IPS-18a (cell line): ENCODE measurements around the gene UCN3.

Experiments used
- H3K27ac ChIP-seq: one replicate; pipeline ENCODE4 v1.5.1; 2013; ENCODE audit warnings: low read length
- H3K27me3 ChIP-seq: one replicate; pipeline ENCODE4 v1.6.1; 2013; ENCODE audit warnings: mild to moderate bottlenecking, low read length; ENCODE audit not compliant: control insufficient read depth, insufficient read depth
- H3K36me3 ChIP-seq: one replicate; pipeline ENCODE4 v1.6.1; 2013; ENCODE audit warnings: low read depth, low read length; ENCODE audit not compliant: control insufficient read depth
- H3K4me1 ChIP-seq: one replicate; pipeline ENCODE4 v1.6.1; 2013; ENCODE audit warnings: low read depth, low read length; ENCODE audit not compliant: control insufficient read depth
- H3K4me3 ChIP-seq: one replicate; pipeline ENCODE4 v1.5.1; 2013; ENCODE audit warnings: low read length
- H3K9ac ChIP-seq: one replicate; pipeline ENCODE4 v1.6.1; 2013; ENCODE audit warnings: mild to moderate bottlenecking, low read length, moderate library complexity
- H3K9me3 ChIP-seq: one replicate; pipeline ENCODE4 v1.6.1; 2013; ENCODE audit warnings: low read depth, low read length; ENCODE audit not compliant: control insufficient read depth

UCN3 gene

DNA sequence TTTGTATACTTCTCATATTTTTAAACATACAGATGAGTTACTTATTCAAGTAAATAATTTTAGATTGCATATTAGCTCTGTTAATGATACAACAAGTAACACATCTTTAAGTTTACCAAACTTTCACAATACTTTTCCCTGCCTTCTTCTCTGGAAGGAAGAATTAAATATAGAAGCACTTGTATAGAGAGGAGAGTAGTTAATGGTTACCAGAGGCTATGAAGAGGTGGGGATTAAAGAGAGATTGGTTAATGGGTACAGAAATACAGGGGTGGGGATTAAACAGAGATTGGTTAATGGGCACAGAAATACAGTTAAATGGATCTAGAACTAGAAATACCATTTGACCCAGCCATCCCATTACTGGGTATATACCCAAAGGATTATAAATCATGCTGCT lies 20.0 kb upstream of the UCN3 start:
- Histone ChIP-seq H3K4me3 (no peak overlapping the region), H3K27ac (no peak overlapping the region), H3K4me1 (no peaks in the 10 kb centered on the region), H3K9ac (no peak overlapping the region), H3K36me3 (no peaks in the 10 kb centered on the region), H3K9me3 (no peaks in the 10 kb centered on the region), H3K27me3 (no peaks in the 10 kb centered on the region)

DNA sequence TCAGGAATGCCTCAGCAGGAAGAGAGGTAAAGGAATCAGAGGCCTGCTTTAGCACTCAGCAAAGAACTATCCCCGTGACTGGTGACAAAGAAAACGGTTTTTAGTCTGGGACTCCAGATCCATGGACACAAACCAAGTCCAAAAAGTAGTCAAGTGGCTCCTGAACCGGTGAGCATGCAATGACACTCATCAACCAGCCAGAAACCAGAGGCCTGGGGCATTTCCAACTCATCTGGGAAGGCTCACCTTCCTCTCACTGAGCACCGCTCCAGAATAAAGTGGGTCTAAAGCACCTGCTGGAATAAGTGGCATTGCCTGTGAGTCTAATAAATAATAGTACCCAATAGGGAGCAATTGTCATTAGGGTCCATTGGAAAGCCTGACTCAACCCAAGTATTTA lies 17.9 kb upstream of the UCN3 start:
- Histone ChIP-seq H3K9me3 (no peaks in the 10 kb centered on the region), H3K4me1 (no peaks in the 10 kb centered on the region), H3K27ac (no peak overlapping the region), H3K9ac (no peak overlapping the region), H3K4me3 (no peak overlapping the region), H3K36me3 (no peaks in the 10 kb centered on the region), H3K27me3 (no peaks in the 10 kb centered on the region)

DNA sequence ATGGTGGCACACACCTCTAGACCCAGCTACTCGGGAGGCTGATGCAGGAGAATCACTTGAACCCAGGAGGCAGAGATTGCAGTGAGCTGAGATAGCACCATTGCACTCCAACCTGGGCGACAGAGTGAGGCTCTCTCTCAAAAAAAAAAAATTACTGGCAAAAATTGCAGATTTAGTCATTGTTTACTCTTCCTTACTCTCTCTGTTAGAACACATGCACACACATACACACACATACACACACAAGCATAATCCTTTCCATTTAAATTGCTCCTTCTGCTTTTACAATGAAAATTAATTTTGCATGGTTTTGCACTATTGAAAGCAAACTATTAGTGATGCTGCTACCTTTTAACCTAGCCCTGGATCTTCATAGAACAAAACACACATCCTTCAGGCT lies 15.4 kb upstream of the UCN3 start:
- Histone ChIP-seq H3K27me3 (no peaks in the 10 kb centered on the region), H3K4me1 (no peaks in the 10 kb centered on the region), H3K9me3 (no peaks in the 10 kb centered on the region), H3K4me3 (no peak overlapping the region), H3K27ac (no peak overlapping the region), H3K36me3 (no peaks in the 10 kb centered on the region), H3K9ac (no peak overlapping the region)

DNA sequence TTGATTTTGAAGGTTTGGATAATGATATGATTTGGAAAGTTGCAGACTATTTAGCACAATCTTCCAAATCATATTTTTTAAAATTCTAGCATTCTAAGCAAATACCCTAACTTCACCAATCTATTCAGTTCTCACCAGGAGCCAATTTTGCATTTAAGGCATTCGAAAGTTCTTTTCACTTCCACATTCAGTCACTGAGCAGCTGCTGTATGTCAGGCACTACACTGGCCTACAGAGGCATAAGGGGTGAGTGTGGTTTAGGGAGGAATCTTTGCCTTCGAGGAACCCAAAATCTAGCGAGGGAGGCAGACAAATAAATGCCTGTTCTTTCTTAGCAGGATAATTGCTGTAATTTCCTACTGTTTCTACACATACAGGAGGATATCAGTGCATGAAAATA lies 10.7 kb upstream of the UCN3 start:
- H3K27ac ChIP-seq = no peak overlapping the region

DNA sequence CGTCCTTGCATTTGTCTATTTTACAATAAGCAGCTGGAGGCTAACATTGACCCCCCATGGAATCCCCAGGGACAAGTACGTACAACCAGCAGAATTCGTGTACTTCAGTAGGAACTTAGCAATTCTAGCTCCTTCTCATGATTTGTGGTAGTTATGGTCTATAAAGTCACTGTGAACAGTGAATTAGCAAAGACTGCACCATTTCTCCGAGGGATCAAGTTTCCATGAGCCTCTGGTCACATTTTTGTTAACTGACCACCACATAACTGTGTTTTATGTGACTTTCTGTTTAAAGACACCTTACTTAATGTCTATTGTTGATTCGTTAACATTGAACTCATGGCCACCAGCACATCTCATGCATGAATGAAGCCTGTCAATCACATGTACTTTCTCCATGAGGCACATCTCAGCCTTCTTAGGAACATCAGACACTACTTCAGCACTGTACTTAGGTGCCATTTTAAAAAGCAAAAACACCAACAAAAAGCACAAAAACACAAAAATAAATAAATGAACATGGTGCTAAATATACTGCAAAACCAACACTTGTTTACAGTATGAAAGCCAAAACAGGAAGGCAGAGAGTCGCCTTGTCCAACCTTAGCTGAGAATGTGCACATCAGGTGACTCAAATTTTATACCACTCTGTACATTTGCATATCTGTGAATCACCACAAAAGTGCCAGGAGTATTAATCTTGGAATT lies 9.0 kb upstream of the UCN3 start:
- Histone ChIP-seq H3K4me3 (no peak overlapping the region), H3K36me3 (no peaks in the 10 kb centered on the region), H3K4me1 (no peaks in the 10 kb centered on the region), H3K9ac (no peak overlapping the region), H3K27ac (no peak overlapping the region), H3K9me3 (no peaks in the 10 kb centered on the region), H3K27me3 (no peaks in the 10 kb centered on the region)

More for the DNA sequence above, 10.7 kb upstream of the UCN3 start:
- Histone ChIP-seq H3K36me3 (no peaks in the 10 kb centered on the region), H3K4me1 (no peaks in the 10 kb centered on the region), H3K9me3 (no peaks in the 10 kb centered on the region), H3K4me3 (no peak overlapping the region), H3K27me3 (no peaks in the 10 kb centered on the region), H3K9ac (no peak overlapping the region)

DNA sequence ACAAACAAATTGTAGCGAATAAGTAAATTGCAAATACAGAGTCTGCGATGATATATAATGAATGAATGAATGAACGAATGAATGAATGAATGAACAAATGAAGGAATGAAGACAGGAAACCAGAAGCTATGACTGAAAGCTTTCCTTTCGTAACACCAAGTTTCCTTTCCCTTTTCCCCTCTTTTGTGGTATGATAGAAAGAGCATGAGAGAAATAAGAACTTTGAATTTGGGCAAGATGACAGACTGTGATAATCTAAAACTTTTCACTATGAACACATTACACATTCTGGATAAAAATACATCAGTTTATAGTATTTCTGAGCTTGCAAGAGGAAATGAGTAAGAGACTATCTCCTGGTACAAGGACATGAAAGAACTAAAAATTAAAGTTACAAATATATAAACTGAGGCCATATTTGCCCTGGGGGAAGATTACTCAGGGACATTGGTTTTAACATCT lies 8.4 kb upstream of the UCN3 start:
- no peaks in the 10 kb centered on the region for H3K9me3 ChIP-seq
- H3K27me3 ChIP-seq = no peaks in the 10 kb centered on the region
- H3K36me3 ChIP-seq = no peaks in the 10 kb centered on the region
- H3K9ac ChIP-seq = no peak overlapping the region
- H3K4me3 ChIP-seq = no peak overlapping the region
- H3K27ac ChIP-seq = no peak overlapping the region
- no peaks in the 10 kb centered on the region for H3K4me1 ChIP-seq

DNA sequence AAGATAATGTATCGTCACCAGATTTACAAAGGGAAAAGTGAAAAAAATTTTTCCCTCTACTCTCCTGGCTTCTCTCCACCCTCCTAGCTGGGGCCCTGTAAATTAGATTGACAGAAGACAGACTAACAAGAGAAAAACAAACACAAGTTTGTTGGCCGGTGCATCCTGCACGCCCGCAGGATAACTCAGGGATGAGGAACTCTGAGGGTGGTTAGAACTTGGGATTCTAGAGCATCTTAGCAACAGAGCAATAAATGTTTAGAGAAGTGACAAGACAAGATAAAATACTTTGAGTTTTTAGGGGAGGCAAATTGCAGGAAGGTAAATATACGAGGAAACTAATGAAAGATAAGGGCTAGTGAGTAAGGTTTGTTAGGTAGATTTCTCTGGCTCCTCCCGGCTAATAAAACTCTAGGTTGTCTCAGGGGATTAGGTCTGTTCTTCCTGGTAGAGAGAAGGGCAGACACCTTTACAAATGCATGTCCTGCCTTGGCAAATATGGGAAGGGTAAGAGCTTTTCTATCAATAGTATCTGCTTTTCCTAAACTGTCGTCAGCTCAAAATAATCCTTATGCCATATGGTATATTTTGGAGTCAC lies 4.3 kb upstream of the UCN3 start:
- H3K27ac ChIP-seq = no peak overlapping the region
- no peaks in the 10 kb centered on the region for H3K9me3 ChIP-seq
- H3K27me3 ChIP-seq = no peaks in the 10 kb centered on the region
- H3K4me1 ChIP-seq = no peaks in the 10 kb centered on the region
- no peak overlapping the region for H3K9ac ChIP-seq
- no peak overlapping the region for H3K4me3 ChIP-seq
- no peaks in the 10 kb centered on the region for H3K36me3 ChIP-seq

DNA sequence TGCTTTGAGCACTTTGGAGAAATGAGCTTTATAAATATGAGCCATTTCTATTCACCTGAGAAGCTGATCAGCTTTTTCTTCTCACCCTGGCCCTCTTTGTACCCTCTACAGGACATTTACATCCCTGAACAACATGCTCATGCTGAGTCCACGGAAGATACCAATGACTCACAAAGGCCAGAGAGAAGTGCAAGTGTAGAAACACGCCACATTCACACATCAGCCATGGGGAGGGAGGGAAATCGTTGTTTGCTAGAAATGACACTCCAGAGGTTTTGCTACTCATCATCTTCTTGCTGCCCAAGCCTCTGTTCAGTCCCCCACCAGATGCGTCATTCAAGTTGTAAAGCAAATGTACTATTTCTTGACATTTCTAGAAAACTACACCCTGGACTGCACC lies 2.8 kb upstream of the UCN3 start:
- Histone ChIP-seq H3K4me1 (no peaks in the 10 kb centered on the region), H3K9me3 (no peaks in the 10 kb centered on the region), H3K4me3 (no peak overlapping the region), H3K36me3 (no peaks in the 10 kb centered on the region), H3K27me3 (no peaks in the 10 kb centered on the region), H3K9ac (no peak overlapping the region), H3K27ac (no peak overlapping the region)

DNA sequence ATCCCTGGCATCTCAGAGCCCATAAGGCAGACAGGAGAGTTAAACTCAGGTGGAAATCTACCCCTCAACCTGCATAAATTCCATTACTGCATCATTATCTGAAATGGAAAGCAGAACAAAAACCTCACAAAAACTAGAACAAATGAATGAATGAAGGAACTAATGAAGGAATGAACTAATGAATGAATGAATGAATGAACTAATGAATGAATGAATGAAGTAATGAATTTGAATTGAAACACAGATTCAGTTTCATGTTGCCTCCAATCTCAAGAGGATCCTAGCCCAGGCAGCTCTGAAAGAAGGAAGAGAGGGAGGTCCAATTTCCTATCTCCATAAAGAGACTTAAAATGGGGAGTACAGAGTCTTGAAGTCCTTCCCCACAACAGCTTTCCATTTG lies 1.9 kb upstream of the UCN3 start:
- no peaks in the 10 kb centered on the region for H3K36me3 ChIP-seq
- no peak overlapping the region for H3K4me3 ChIP-seq
- H3K9me3 ChIP-seq = no peaks in the 10 kb centered on the region
- H3K9ac ChIP-seq = no peak overlapping the region
- no peaks in the 10 kb centered on the region for H3K27me3 ChIP-seq
- H3K4me1 ChIP-seq = no peaks in the 10 kb centered on the region
- no peak overlapping the region for H3K27ac ChIP-seq

DNA sequence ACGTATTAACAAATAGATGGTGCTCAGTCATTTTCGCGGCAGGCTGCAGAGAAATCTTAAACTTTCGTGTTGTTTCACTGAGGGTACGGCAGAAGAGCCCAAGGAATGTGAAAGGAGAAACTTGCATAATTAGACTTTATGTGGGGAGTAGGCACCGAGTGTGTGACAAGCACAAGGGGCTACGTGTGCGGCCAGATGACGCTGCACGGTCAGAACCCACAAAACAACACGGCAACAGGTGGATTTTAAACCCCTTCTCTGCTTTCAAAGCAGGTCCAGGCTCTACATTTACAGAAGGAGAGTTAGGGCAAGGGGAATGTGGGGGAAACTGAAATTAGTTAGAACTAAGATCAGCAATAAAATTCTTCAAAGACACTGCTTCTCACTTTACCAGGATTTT lies 392 bp upstream of the UCN3 start:
- Histone ChIP-seq H3K9me3 (no peaks in the 10 kb centered on the region), H3K27ac (no peak overlapping the region), H3K4me1 (no peaks in the 10 kb centered on the region), H3K9ac (no peak overlapping the region), H3K27me3 (no peaks in the 10 kb centered on the region), H3K36me3 (no peaks in the 10 kb centered on the region), H3K4me3 (no peak overlapping the region)

DNA sequence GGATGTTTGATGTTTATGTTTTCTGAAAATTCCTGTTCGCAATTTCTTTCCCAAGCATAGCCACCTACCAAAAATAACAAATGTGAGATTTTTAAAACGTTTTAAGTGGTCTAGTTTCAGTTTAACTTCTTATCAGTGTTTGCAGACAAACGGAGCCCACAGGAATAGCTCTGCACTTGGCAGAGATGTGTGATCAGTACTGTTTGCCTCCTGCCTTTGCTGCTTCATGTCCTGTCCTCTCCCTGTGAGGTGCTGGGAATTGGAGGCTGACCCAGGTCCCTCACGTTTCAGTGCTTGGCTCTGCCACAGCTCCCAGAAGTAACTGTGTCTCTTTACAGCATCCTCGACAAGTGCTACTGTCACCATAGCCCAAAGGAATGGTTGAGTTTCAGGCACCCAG lies 1.2 kb downstream of the UCN3 start:
- no peak overlapping the region for H3K9ac ChIP-seq
- H3K9me3 ChIP-seq = peaks cover 7% of the 10 kb centered on the region
- H3K4me3 ChIP-seq = no peak overlapping the region
- H3K27me3 ChIP-seq = no peaks in the 10 kb centered on the region
- H3K36me3 ChIP-seq = no peaks in the 10 kb centered on the region
- no peaks in the 10 kb centered on the region for H3K4me1 ChIP-seq
- no peak overlapping the region for H3K27ac ChIP-seq
